Activated T-cell treated with anti-CD3 and anti-CD28 coated beads, Interleukin-2, amount 50 U/mL, for 72 hours (primary cell): ENCODE results near the gene TMPRSS7. TPM values are rescaled to one million over a fixed set of nuclear protein-coding genes. Genes with fewer than 3 reads are reported as not detected.

ENCODE experiments used
- total RNA-seq, 2 donors: library from RNA; stranded (reverse); gene quantifications; one replicate each; pipeline ENCODE4 v1.2.3, GENCODE V29; 2022

The TMPRSS7 gene
- total RNA-seq, 2 donors from 2014 or later: 0.09 to 0.17 TPM

Other genes starting within 250 kb of the TMPRSS7 start
- gene PHLDB2, start 175.5 kb upstream of the TMPRSS7 start, total RNA-seq: 1 to 10 TPM; 1.1 to 2.5 TPM
- gene ABHD10, start 55.7 kb upstream of the TMPRSS7 start, total RNA-seq: 10 to 100 TPM; 57.6 to 65.3 TPM
- gene TAGLN3, start 35.8 kb upstream of the TMPRSS7 start, total RNA-seq: under 1 TPM; 0.31 to 0.51 TPM
- 1 to 10 TPM; 3.2 to 4.1 TPM for gene C3orf52, start 51.7 kb downstream of the TMPRSS7 start, total RNA-seq
- gene GCSAM, start 98.5 kb downstream of the TMPRSS7 start, total RNA-seq: 10 to 100 TPM; 17.8 to 26.5 TPM